SIG-M5 treated with dmso at 0.1 percent for 504 hours (cell line): ENCODE data around the gene KRTAP4-6.
"Not testable (repeated sequence)": the region's sequence is repeated elsewhere in the genome, so short reads cannot be mapped to it uniquely, and the experiment has no call there.

Source experiments
- DNase-seq: peaks from one replicate; lab custom pipeline; 2025; ENCODE audit not compliant: unreplicated experiment; lab: John Stamatoyannopoulos, UW

Gene KRTAP4-6

DNA sequence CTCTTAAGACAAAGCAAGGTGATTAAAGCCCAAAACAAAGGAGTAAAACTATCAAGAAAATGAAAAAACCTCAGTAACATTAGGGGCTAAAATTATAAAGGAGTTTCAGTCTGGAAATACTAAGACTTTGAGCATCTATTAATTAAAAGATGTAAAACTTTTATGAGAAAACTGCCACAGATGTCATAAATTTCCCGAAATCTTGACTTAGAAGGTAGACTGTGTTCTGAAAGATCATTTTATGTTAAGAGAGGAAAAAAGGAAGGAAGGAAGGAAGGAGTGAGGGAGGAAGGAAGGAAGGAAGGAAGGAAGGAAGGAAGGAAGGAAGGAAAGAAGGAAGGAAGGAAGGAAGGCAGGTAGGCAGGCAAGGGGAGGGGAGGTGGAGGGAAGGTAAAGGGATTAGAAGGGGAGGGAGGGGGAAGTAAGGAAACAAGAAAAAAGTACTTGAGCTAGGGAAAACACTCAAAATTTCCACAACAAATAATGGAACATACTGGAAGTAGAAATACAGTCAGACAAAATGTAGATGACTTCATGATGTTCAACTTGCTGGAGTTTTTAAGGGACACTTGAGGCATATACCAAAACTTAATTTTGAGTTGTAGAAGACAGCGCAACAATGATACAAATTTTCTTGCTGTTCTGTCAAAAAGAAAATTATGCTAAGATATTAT is 7.3 kb upstream of the KRTAP4-6 start:
- no peak for DNase-seq

DNA sequence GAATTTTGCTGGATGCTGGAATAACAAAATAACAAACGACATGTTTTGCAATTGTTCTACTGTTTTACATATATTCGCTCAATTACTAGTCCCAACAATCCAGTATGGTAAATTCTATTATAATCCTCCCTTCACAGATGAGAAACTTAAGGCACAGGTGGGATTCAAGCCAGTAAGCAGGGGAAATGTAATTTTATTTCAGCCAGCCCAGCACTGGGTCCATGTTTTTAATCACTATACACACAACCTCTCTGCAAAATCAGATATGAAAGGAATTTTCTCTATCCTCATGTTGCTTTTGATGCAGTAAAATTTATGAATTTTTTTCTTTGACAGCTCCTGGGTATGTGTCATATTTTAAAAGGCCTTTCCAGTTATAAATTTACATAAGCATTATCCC is 4.9 kb upstream of the KRTAP4-6 start:
- no peak for DNase-seq

DNA sequence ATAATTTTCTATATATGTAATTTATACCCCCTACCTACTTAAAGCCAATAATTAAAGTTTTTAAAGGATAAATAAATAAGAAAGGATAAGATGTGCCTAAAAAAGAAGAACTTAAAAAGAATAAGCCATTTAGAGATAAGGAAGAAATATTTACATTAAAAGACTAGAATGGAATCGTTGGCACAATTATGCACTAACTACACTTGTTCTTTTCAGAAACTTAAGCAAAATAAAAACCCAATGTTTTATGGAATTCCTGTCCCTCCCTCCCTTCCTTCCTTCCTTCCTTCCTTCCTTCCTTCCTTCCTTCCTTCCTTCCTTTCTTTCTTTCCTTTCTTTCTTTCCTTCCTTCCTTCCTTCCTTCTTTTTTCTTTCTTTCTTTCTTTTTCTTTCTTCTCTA is 4.5 kb upstream of the KRTAP4-6 start:
- DNase-seq, result no peak

DNA sequence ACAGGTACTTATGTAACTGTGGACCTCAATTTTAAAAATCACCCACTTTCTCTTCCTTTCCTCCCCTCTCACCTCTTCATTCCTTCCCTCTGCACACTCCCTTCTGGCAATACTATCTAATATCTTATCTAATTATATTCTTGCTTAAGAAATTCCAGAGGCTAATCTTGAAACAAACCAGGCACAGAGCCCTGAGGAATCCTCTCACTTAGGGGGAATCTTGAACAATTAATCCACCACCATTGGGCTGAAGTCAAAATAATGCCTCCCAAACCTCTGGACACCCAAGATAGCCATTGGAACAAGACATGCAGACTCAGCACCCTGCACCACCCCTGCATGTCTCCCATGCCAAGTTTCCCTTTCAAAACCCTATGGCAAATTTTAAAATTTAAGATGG is 1.0 kb upstream of the KRTAP4-6 start:
- DNase-seq, result no peak

DNA sequence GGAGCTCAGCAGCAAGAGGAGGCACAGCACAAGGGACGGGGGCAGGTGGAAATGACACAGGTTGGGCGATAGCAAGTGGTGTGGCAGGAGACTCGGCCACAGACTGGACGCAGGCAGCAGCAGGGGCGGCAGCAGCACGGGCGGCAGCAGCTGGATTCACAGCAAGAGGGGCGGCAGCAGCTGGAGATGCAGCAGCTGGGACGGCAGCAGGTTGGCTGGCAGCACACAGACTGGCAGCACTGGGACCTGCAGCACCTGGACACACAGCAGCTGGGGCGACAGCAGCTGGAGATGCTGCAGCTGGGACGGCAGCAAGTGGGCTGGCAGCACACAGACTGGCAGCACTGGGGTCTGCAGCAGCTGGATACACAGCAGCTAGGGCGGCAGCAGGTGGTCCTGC is 479 bp downstream of the KRTAP4-6 start:
- not testable (repeated sequence) for DNase-seq

DNA sequence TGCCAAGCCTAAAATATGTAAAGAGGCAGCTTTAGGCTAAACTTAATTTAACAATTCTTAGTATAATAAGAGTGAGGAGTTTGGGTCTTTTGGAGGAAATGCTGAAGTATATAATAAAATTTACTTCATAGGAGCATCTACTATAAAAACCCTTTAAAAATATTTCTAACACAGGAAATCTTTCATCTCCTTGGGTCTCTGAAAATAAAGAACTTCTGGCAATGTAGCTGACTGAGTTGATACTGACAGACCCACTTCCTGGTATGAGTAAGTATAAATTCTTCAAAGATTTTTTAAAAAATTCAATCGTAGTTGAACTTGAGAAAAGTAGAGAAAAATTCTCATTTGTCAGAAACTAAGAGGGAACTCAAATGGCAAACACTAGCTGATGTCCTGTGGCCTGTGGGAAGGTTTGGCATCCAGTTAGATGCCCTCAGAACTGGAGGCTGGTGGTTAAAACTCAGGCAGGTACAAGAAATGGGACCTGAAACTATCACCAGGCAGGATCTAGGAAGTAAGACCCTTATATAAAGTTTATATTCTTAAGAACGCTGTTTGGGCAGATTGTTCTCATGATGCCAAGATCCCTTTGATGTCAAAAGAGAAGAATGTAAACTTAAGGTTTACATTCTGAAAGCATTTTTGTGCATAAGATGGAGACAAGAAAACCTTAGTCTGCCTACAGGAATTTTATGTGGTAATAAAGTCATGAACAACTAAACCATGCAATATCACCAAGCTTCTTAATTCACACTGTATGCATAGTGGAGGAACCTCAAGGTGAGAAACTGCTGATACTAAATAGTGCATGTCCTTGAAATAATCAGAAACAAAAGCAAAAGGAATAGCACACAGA is 6.2 kb downstream of the KRTAP4-6 start:
- DNase-seq, result no peak

DNA sequence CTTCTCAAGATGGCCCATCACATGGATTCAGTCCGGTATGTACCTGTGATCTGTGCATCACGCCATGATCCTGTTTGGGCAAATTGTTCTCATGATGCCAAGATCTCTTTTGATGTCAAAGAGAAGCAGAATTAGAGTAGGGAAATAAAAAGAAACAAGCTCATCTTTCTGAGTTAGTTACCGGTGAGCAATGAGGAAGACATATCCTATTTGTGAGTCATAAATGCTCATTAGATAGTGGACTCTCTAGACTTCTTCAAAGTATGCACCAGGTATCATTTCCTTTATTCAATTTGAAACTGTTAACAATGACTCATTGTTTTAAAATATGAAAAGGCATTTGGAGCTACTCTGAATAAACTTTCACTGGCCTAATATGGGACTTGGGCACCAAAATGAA is 8.4 kb downstream of the KRTAP4-6 start:
- DNase-seq, result no peak

DNA sequence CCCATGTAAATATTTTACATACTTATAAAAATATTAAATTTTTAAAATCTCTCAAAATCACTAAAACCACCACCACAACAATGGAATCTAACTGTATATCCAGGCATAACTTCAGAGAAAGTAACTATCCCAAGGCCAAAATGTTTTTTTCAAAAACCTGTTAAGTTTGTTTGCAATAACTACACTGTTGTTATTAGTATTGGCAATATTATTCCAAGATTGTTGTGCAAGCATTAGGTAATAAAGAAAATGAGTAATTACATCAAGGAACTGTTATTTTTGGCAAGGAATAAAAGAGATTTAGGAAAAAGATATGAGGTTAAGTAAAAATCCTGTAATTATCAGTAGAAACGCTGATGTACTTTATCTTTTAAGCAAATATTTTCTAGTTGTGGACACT is 13.0 kb downstream of the KRTAP4-6 start:
- no peak for DNase-seq

DNA sequence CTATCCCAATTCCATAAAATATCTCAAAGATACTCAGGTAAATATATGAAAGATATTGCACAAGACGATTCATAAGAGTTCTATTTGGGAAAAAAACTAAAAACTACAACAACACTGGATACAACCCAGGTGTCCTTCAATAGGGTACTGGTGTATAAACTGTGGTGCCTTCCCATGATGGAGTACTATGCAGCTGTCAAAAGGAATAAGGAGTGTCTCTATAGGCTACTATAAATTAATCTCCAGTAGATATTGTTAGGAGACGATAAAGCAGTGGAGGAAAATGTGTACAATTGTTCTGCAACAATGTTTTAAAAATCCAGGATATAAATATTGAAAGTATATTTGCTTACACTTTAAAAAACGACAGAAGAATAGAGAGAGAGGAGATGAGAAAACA is 13.9 kb downstream of the KRTAP4-6 start:
- no peak for DNase-seq

DNA sequence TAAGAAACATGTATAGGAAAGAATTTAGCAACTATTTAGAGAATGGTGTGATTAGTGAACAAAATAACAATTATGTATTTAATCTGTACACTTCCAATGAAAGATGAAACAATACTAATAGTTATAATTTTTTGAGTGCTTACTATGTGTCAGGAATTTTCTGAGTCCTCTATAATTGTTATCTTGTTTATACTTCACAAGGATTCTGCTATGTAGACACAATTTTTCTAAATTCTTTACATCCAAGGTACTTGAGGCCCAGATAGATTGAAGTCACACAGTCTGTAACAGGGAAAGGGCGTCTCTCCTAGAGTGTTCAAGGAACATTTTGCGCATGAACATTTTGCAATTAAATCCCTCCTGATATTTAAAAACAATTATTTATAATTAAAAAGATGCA is 15.3 kb downstream of the KRTAP4-6 start:
- DNase-seq, result no peak

DNA sequence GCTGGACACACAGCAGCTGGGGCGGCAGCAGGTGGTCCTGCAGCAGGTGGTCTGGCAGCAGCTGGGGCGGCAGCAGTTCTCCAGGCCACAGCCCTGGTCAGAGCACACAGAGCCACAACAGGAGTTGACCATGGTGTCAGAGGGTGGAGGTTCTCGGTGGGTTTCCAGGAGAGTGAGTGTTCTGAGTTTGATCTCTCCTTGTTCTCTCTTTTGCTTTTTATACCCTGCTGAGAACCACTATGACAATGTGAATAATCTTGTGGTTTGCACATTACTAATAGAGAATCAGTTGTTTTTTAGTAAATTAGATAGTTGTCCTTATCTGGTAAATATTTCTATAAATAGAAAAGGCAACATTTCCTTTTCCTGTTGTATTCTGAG is 16.4 kb downstream of the KRTAP4-6 start, which contains the start of gene KRTAP4-12:
Gene KRTAP4-12, minus strand, starts transcription at position 192 of the 381 bp plus-strand sequence. Its CDS starts 60 bp downstream, at position 132.
- not testable (repeated sequence) for DNase-seq

DNA sequence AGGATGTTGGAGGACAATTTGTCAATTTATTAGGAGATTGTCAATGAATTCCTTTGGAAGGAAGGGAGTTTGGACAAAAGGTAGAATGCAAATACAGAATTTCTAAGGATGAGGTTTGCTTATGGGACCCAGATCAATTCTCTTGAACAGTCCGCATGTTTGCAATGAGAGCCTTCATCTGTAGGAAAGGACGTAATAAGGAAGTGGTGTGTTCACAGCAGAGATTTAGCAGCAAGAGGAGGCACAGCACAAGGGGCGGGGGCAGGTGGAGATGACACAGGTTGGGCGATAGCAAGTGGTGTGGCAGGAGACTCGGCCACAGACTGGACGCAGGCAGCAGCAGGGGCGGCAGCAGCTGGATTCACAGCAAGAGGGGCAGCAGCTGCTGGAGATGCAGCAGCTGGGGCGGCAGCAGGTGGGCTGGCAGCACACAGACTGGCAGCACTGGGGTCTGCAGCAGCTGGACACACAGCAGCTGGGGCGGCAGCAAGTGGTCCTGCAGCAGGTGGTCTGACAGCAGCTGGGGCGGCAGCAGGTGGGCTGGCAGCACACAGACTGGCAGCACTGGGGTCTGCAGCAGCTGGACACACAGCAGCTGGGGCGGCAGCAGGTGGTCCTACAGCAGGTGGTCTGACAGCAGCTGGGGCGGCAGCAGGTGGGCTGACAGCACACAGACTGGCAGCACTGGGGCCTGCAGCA is 16.9 kb downstream of the KRTAP4-6 start:
- DNase-seq, result not testable (repeated sequence)

DNA sequence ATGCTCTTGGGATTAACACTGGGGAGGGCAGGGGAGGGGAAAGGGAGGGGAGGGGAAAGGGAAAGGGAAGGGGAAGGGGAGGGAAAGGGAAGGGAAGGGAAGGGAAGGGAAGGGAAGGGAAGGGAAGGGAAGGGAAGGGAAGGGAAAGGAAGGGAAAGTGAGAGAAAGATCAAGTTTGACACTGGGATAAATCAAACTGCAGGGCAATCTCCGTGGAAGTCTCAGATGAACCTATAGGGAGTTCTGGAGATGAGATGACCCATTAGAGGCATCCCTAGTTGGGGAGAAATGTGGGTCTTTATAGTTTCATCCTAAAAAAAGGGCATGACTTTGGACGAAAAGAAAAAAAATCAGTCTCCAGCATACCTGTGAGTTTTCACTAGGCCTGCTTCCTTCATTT is 18.6 kb downstream of the KRTAP4-6 start:
- no peak for DNase-seq

DNA sequence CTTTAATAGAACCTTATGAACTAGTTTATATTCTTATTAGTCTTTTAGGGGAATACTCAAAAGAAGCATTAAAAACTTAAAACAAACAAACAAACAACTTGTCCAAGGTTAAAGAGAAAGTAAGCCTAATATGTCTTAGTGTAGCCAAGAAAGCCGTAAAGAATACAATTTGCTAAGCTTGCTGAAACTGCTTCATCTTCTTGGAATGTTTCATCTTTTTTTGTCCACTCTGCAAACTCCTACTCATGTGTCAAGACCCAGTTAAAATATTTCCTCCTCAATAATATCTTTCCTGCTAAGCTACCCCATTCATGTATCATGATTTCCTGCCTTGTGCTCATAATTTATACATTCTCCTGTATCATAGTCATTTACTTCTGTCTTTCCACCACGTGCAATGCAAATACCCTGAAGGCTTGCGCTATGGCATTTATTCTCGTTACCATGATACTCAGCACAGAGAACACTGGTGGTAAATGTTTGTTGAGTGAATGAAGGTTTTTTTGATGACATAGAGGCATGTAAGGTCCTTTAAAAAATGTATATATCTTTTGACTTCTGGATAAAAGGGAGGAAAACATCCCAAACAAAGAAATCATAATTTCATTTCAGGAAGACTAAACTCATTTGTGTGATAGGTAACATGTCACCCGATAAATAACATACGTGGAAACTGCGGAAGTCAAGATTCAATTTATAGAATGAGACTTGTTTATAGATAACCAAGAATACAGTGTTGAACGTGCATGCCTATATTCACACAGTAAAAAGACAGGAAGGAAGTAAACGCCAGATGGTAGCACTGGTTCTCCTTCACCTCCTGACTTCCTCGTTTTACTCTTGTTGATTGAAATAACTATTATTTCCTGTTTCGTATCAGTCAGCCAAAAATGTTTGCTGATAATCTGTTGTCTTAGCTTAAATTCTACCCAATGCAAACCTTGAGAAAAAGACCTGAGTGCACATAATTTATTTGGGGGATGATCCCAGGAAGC is 20.4 kb downstream of the KRTAP4-6 start:
- not testable (repeated sequence) for DNase-seq

DNA sequence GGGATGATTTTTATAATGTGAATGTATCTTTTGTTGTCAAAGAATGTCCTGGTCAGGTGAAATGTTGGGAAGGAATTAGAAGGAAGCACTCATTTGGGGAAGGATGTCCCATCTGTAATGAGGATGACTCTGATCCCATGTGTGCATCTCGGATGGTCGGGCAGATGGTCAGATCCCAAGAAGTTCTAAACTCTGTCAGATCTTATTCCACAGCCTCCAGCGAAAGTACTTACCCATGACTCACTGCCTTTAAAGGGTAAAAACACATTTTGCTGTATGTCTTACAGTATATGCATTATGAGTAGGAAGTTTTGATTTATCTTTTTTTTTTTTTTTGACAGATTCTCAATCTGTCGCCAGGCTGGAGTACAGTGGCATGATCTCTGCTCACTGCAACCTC is 21.6 kb downstream of the KRTAP4-6 start:
- DNase-seq, result no peak

DNA sequence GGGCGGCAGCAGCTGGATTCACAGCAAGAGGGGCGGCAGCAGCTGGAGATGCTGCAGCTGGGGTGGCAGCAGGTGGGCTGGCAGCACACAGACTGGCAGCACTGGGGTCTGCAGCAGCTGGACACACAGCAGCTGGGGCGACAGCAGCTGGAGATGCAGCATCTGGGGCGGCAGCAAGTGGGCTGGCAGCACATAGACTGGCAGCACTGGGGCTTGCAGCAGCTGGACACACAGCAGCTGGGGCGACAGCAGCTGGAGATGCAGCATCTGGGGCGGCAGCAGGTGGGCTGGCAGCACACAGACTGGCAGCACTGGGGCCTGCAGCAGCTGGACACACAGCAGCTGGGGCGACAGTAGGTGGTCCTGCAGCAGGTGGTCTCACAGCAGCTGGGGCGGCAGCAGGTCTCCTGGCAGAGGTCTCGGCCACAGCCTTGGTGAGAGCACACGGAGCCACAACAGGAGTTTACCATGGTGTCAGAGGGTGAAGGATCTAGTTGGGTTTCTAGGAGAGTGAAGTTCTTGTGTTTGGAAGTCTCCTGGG is 22.4 kb downstream of the KRTAP4-6 start, which contains the start of gene KRTAP4-11:
Gene KRTAP4-11, minus strand, starts transcription at position 528 of the 541 bp plus-strand sequence. Its CDS starts 58 bp downstream, at position 470.
- DNase-seq, result not testable (repeated sequence)

DNA sequence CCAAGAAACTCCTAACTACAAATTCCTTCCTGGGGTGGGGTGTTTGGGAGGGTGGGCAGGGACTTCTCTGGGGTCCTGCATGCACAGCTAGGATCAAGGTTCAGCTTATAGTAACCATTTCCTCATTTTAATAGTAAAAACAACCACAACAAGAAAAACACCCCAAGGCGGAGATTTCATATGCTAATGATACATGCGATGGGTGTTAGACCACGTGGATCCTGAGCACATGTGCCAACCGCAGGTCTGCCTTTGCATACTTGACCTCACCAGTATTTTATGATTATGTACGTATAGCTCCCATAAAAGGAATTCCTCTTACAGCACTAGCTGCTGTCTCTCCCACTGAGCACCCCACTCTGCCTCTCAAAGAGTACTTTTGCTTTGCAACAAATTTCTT is 24.0 kb downstream of the KRTAP4-6 start:
- DNase-seq, result no peak

DNA sequence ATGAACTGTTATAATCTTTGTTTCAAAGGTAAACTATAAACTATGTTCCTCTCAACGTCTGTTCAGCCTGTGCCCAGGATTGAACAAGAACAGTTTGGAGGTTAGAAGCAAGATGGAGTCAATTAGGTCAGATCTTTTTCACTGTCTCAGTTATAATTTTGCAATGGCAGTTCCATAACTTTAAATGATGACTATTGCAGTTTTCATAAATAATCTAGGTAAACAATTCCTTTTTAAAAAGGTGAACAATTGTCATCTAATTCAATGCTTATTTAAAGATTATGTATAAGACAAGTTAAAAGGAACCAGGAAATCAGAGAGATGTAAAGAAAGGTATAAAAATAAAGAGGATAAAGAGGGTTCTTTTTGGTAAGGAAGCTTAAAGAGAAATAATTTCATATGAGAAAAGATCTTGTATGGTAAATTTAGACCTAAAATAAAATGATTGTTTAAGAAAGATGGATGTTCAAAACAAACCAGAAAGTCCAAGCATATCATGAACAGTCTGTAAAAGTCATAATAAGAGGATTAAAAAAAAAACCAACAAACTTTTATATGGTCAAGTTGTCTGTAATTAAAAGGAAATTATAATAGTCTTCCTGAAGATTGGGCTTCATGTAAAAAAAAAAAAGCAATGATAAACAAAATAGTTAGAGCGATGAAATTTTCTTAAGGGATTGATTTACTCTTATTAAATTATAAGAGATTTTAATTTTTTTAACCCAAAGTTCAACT is 29.0 kb downstream of the KRTAP4-6 start:
- no peak for DNase-seq

DNA sequence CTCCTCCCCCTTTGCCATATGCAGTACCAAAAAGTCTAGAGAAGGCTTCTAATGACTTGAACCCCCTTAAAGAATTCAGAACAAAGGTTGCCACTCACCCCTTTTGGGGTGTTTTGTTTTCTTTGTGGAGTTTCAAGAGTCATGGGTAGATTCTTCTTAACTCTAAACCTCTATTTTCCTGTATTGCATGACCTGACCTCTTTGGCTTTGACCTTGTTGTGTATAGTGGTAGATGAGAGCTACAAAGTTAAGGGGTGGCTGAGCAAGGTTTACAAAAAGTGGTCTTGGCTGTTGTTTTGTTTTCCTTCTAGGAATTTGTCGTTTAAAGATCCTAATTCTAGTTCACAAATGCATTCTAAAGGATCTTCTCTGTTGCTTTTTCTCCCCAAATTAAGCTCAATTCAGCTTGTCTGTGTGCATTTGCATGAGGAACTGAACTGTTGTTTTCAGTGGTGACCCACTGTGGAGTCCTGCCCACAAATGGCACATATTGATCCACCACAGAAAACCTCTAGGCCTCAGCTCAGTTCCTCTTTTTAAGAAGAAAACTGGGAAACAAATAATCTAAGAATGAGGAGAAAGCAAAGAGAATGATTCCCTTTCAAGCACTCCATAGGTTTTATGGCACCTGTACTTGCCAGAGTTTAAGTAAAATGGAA is 31.5 kb downstream of the KRTAP4-6 start:
- not testable (repeated sequence) for DNase-seq
